GM12878 (cell line): ENCODE results near the gene TP73. TPM values are rescaled to one million over a fixed set of nuclear protein-coding genes. Genes with fewer than 3 reads are reported as not detected.

Experiments
- ATAC-seq: fragments of 200-7000 bp; cut with Tn5 transposase; 3 replicates; pipeline ENCODE4 v1.9.1; 2020; ENCODE audit warnings: mild to moderate bottlenecking, moderate library complexity
- BruUV-seq: library from RNA; stranded (reverse); fragments of 400-500 nt; replicated peaks from 2 replicates; lab custom pipeline; 2021; lab: Mats Ljungman, UMichigan
- CTCF ChIA-PET: fragments of 300-600 bp; sonication (Branson Sonifier 250); formaldehyde crosslinking; extraction: SDS; loops from one replicate; lab custom pipeline; 2021; ENCODE audit warnings: inconsistent platforms; lab: Yijun Ruan, JAX
- POLR2A ChIA-PET: fragments of 350-600 bp; formaldehyde crosslinking; extraction: SDS; loops from one replicate; lab custom pipeline; 2021; ENCODE audit warnings: inconsistent platforms; lab: Charles Lee
- RAD21 ChIA-PET: fragments of 300-600 bp; sonication (Branson Sonifier 250); formaldehyde crosslinking; loops from one replicate; lab custom pipeline; 2023; ENCODE audit warnings: antibody characterized with exemption; ENCODE audit not compliant: unreplicated experiment; lab: Charles Lee
- SMC1A ChIA-PET: fragments of 300-600 bp; sonication (Branson Sonifier 250); formaldehyde crosslinking; loops from one replicate; lab custom pipeline; 2023; ENCODE audit not compliant: unreplicated experiment, uncharacterized antibody; lab: Charles Lee
- DNase-seq: peaks from one replicate; pipeline ENCODE4 v3.0.0-alpha.2; 2011; ENCODE audit warnings: low read depth, low spot score
- FAIRE-seq: peaks from 3 replicates; lab custom pipeline; 2011; peaks lifted over from hg19 to GRCh38; lab: Jason Lieb, UNC
- H2AFZ ChIP-seq: 2 replicates; pipeline ENCODE4 v1.6.0; 2011; ENCODE audit warnings: low read depth, low read length, control low read depth; ENCODE audit not compliant: control insufficient read depth
- H3K27ac ChIP-seq: 2 replicates; pipeline ENCODE4 v1.5.1; 2011; ENCODE audit warnings: control low read depth; ENCODE audit not compliant: control insufficient read depth, insufficient read depth
- H3K27me3 ChIP-seq, 2 experiments: replicated peaks in 1 of 2; 2 replicates each; pipeline versions ENCODE4 v1.6.0 to v1.6.1; 2011; ENCODE audit warnings: low read length in 1 of 2; ENCODE audit not compliant: control insufficient read depth in 2 of 2, insufficient read depth in 2 of 2
- H3K36me3 ChIP-seq, 2 experiments: 2 replicates each; pipeline ENCODE4 v1.5.1; 2011; ENCODE audit warnings: low read length in 1 of 2; ENCODE audit not compliant: control insufficient read depth in 2 of 2, insufficient read depth in 2 of 2
- H3K4me1 ChIP-seq: 2 replicates; pipeline ENCODE4 v1.6.1; 2011; ENCODE audit warnings: mild to moderate bottlenecking, low read length, moderate library complexity, mixed read lengths; ENCODE audit not compliant: control insufficient read depth, insufficient read depth
- H3K4me2 ChIP-seq: 2 replicates; pipeline ENCODE4 v1.6.0; 2011; ENCODE audit warnings: control low read depth; ENCODE audit not compliant: control insufficient read depth, insufficient read depth
- H3K4me3 ChIP-seq: fragments of 200-600 bp; sonication (generic); 2 replicates; pipeline ENCODE4 v1.5.1; 2016
- H3K79me2 ChIP-seq: 2 replicates; pipeline ENCODE4 v1.6.0; 2011; ENCODE audit warnings: low read length; ENCODE audit not compliant: control insufficient read depth, insufficient read depth
- H3K9ac ChIP-seq: 2 replicates; pipeline ENCODE4 v1.8.0; 2011; ENCODE audit warnings: low read length, control low read depth, mixed read lengths; ENCODE audit not compliant: control insufficient read depth, insufficient read depth
- H3K9me3 ChIP-seq: replicated peaks from 3 replicates; pipeline ENCODE4 v1.5.1; 2011; ENCODE audit warnings: mild to moderate bottlenecking, low read length; ENCODE audit not compliant: control insufficient read depth, insufficient read depth
- H4K20me1 ChIP-seq: 2 replicates; pipeline ENCODE4 v1.6.0; 2011; ENCODE audit not compliant: control insufficient read depth, insufficient read depth
- BHLHE40 ChIP-seq, 2 experiments: fragments of 450-650 bp in 1 of 2; IDR thresholded peaks; 2 replicates each; pipeline ENCODE4 v1.6.1; 2011 to 2017; ENCODE audit warnings: low read depth in 2 of 2, borderline replicate concordance in 1 of 2, improper control_type of control experiment in 1 of 2, low read length in 1 of 2, mild to moderate bottlenecking in 1 of 2
- CHD1 ChIP-seq: IDR thresholded peaks from 2 replicates; pipeline ENCODE4 v1.6.1; 2012; ENCODE audit warnings: low read depth, low read length, improper control_type of control experiment
- CHD4 ChIP-seq: fragments of 200-600 bp; sonication (generic); IDR thresholded peaks from 2 replicates; pipeline ENCODE4 v1.6.1; 2016; ENCODE audit warnings: mild to moderate bottlenecking
- GATAD2B ChIP-seq: fragments of 450-650 bp; conservative IDR thresholded peaks from 2 replicates; pipeline ENCODE4 v1.6.1; 2017; ENCODE audit warnings: low read depth, mild to moderate bottlenecking, moderate library complexity
- KLF5 ChIP-seq: fragments of 450-650 bp; IDR thresholded peaks from 2 replicates; pipeline ENCODE4 v1.6.1; 2014; ENCODE audit warnings: mild to moderate bottlenecking; ENCODE audit not compliant: partially characterized antibody
- PML ChIP-seq: IDR thresholded peaks from 2 replicates; pipeline ENCODE4 v1.6.1; 2012; ENCODE audit warnings: low read length, inconsistent platforms
- SRF ChIP-seq, 2 experiments: IDR thresholded peaks; 2 replicates each; pipeline ENCODE4 v1.6.1; 2011; ENCODE audit warnings: low read depth in 2 of 2, low read length in 2 of 2, mild to moderate bottlenecking in 1 of 2, moderate library complexity in 1 of 2
- WGBS: methylation state at CpG from one replicate; pipeline ENCODE4 v1.1.6; 2016; ENCODE audit warnings: low lambda C conversion rate; ENCODE audit not compliant: insufficient replicate concordance, insufficient coverage; ENCODE audit errors: missing lambda C conversion rate; 5-methylcytosine and 5-hydroxymethylcytosine counted together
- in situ Hi-C: fragments of 300-500 bp; cut with MboI; formaldehyde crosslinking; loops from 9 replicates; pipeline ENCODE4 v1.14.3; 2018; ENCODE audit warnings: mixed read lengths
- intact Hi-C: fragments of 100-400 bp; cut with micrococcal nuclease; formaldehyde crosslinking; loops from one replicate; pipeline ENCODE4 v1.14.2; 2022; ENCODE audit not compliant: unreplicated experiment
- polyA plus RNA-seq, 11 experiments: library from polyadenylated mRNA; depleted of rRNA in 4 of 11; unstranded in 6 of 11; stranded (reverse) in 5 of 11; fragments of >200 nt; fragmentation: Nextera tagmentation in 4 of 11; fragmentation: Illumina TruSeq in 1 of 11; extraction: Ambion mirVana in 4 of 11; extraction: Trizol in 1 of 11; gene quantifications; 1 replicate in 1 of 11; 2 replicates in 10 of 11; pipeline versions ENCODE4 v1.2.1 to v1.2.3, GENCODE V29; 2011 to 2016; ENCODE audit warnings: inconsistent platforms in 2 of 11, missing spikeins in 2 of 11, low read depth in 1 of 11
- total RNA-seq, 4 experiments: library from RNA; depleted of rRNA in 3 of 4; stranded (reverse); fragments of >200 nt in 3 of 4; fragmentation: Illumina TruSeq in 1 of 4; extraction: Trizol in 1 of 4; gene quantifications; 2 replicates each; pipeline versions ENCODE4 v1.2.1 to v1.2.3, GENCODE V29; 2013 to 2021
- TF ChIP-seq, protein P1 (sequence below): fragments of 450-650 bp; IDR thresholded peaks from 2 replicates; pipeline ENCODE4 v1.6.1; 2017; ENCODE audit warnings: mild to moderate bottlenecking

The TP73 gene
- total and polyA plus RNA-seq, 10 of the 15 experiments (the other 5 are each of a cell fraction or from before 2014, with no cell fraction given) = 0.08 to 54.2 (median 14.9) TPM

- no peak overlapping the region for H3K9ac ChIP-seq
- no peaks in the 10 kb centered on the region for H3K36me3 ChIP-seq
- H3K27me3 ChIP-seq = peaks cover 0 to 2% of the 10 kb centered on the region in 2 experiments; a peak in 2 of 4 replicates
- no peak overlapping the region for H2AFZ ChIP-seq
- POLR2A ChIA-PET = no interaction called here
- TF ChIP-seq CHD4 (no peak), PML (no peak), BHLHE40 (IDR thresholded peaks at IDR 0.05; ENCODE audit: borderline replicate concordance in 1 of 2, low read depth in 2 of 2, low read length in 1 of 2) (no peak), SRF (IDR thresholded peaks at IDR 0.05; ENCODE audit: low read depth in 2 of 2, low read length in 2 of 2) (no peak), KLF5 (no peak), CHD1 (no peak), GATAD2B (no peak)
- TF ChIP-seq, protein P1, sequence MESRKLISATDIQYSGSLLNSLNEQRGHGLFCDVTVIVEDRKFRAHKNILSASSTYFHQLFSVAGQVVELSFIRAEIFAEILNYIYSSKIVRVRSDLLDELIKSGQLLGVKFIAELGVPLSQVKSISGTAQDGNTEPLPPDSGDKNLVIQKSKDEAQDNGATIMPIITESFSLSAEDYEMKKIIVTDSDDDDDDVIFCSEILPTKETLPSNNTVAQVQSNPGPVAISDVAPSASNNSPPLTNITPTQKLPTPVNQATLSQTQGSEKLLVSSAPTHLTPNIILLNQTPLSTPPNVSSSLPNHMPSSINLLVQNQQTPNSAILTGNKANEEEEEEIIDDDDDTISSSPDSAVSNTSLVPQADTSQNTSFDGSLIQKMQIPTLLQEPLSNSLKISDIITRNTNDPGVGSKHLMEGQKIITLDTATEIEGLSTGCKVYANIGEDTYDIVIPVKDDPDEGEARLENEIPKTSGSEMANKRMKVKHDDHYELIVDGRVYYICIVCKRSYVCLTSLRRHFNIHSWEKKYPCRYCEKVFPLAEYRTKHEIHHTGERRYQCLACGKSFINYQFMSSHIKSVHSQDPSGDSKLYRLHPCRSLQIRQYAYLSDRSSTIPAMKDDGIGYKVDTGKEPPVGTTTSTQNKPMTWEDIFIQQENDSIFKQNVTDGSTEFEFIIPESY = no peak
- WGBS = 21% methylated on average over 18 of the region's 18 CpGs
- FAIRE-seq (no peak), DNase-seq (no peak), ATAC-seq (no peak)
- SMC1A ChIA-PET = no interaction called here
- H3K4me3 ChIP-seq = no peak overlapping the region
- CTCF ChIA-PET = interaction anchor here (1.1 to 1.4 kb wide), 3 partner anchors 52 to 109 kb away, joined by 3 to 7 read pairs (median 3); no protein-coding TSS in a partner anchor
- no peak overlapping the region for H3K27ac ChIP-seq
- H3K4me1 ChIP-seq = no peaks in the 10 kb centered on the region
- no peaks in the 10 kb centered on the region for H3K9me3 ChIP-seq
- no peaks in the 10 kb centered on the region for H3K79me2 ChIP-seq
- no peak overlapping the region for H3K4me2 ChIP-seq
- intact Hi-C loops = no loop called here
- in situ Hi-C loops = loop anchor here (5.0 kb wide), 1 partner anchor 166 kb away; the partner anchor contains the start of gene ARHGEF16
- H4K20me1 ChIP-seq = no peaks in the 10 kb centered on the region
- RAD21 ChIA-PET = no interaction called here
- no TSS peak for BruUV-seq
Observed at GRCh38 chr1:3617806-3618345, 34.4 kb upstream of the TP73 start.
